HepG2 (cell line): ENCODE measurements around the gene ING5. TPM values are rescaled to one million over a fixed set of nuclear protein-coding genes. Genes with fewer than 3 reads are reported as not detected.

ENCODE experiments used
- DPF2 ChIP-seq: sonication (generic); formaldehyde crosslinking; IDR thresholded peaks from 2 replicates; pipeline ENCODE4 v1.4.0; 2020; ENCODE audit warnings: mild to moderate bottlenecking, low read depth, missing genetic modification reagents, borderline replicate concordance
- HINFP ChIP-seq: sonication (generic); formaldehyde crosslinking; IDR thresholded peaks from 2 replicates; pipeline ENCODE4 v1.4.0; 2020; ENCODE audit warnings: low read depth, mild to moderate bottlenecking, missing genetic modification reagents
- NPAS2 ChIP-seq: sonication (generic); formaldehyde crosslinking; IDR thresholded peaks from 2 replicates; pipeline ENCODE4 v1.8.0; 2022; ENCODE audit warnings: mild to moderate bottlenecking, missing genetic modification reagents, borderline replicate concordance
- POGK ChIP-seq: sonication (generic); formaldehyde crosslinking; conservative IDR thresholded peaks from 2 replicates; pipeline ENCODE4 v1.8.0; 2022; ENCODE audit warnings: mild to moderate bottlenecking, moderate library complexity, missing genetic modification reagents
- SKIL ChIP-seq: sonication (generic); formaldehyde crosslinking; IDR thresholded peaks from 2 replicates; pipeline ENCODE4 v1.8.0; 2022; ENCODE audit warnings: missing genetic modification reagents, mild to moderate bottlenecking, moderate library complexity, borderline replicate concordance
- SNAPC2 ChIP-seq: sonication (generic); formaldehyde crosslinking; IDR thresholded peaks from 2 replicates; pipeline ENCODE4 v1.8.1; 2022; ENCODE audit warnings: mild to moderate bottlenecking, missing genetic modification reagents
- TARDBP ChIP-seq: sonication (generic); formaldehyde crosslinking; IDR thresholded peaks from 2 replicates; pipeline ENCODE4 v1.8.0; 2022; ENCODE audit warnings: mild to moderate bottlenecking, missing genetic modification reagents
- ZNF331 ChIP-seq: sonication (generic); formaldehyde crosslinking; IDR thresholded peaks from 2 replicates; pipeline ENCODE4 v1.4.0; 2020; ENCODE audit warnings: missing genetic modification reagents
- ZNF407 ChIP-seq: sonication (generic); formaldehyde crosslinking; IDR thresholded peaks from one replicate; pipeline ENCODE4 v1.5.1; 2020; ENCODE audit warnings: mild to moderate bottlenecking, missing genetic modification reagents; ENCODE audit errors: not compliant biosample characterization
- ZNF414 ChIP-seq: sonication (generic); formaldehyde crosslinking; IDR thresholded peaks from 2 replicates; pipeline ENCODE4 v1.5.0; 2020; ENCODE audit warnings: missing genetic modification reagents
- ZNF547 ChIP-seq: sonication (generic); formaldehyde crosslinking; IDR thresholded peaks from 2 replicates; pipeline ENCODE4 v1.5.1; 2020; ENCODE audit warnings: mild to moderate bottlenecking, missing genetic modification reagents
- ZNF589 ChIP-seq: sonication (generic); formaldehyde crosslinking; conservative IDR thresholded peaks from 2 replicates; pipeline ENCODE4 v1.8.0; 2022; ENCODE audit warnings: mild to moderate bottlenecking, moderate library complexity, missing genetic modification reagents
- ZNF605 ChIP-seq: sonication (generic); formaldehyde crosslinking; IDR thresholded peaks from 2 replicates; pipeline ENCODE4 v1.8.0; 2022; ENCODE audit warnings: mild to moderate bottlenecking, missing genetic modification reagents
- ZNF75D ChIP-seq: sonication (generic); formaldehyde crosslinking; IDR thresholded peaks from 2 replicates; pipeline ENCODE4 v1.8.1; 2023; ENCODE audit warnings: missing genetic modification reagents, mild to moderate bottlenecking, borderline replicate concordance
- polyA plus RNA-seq, 8 experiments: library from polyadenylated mRNA; depleted of rRNA in 3 of 8; stranded (reverse) in 7 of 8; unstranded in 1 of 8; fragments of >200 nt; fragmentation: Illumina TruSeq in 4 of 8; extraction: Trizol in 4 of 8; gene quantifications; 2 replicates each; pipeline versions ENCODE4 v1.2.1 to v1.2.3, GENCODE V29; 2011 to 2016; ENCODE audit warnings: low read depth in 4 of 8, missing spikeins in 1 of 8, mixed read lengths in 1 of 8; ENCODE audit not compliant: insufficient read depth in 1 of 8
- total RNA-seq, 5 experiments: library from RNA; depleted of rRNA; stranded (reverse); fragments of >200 nt; fragmentation: Illumina TruSeq; extraction: Trizol; gene quantifications; 2 replicates each; pipeline ENCODE4 v1.2.3, GENCODE V29; 2016; ENCODE audit warnings: low read depth in 1 of 5

Gene ING5
- total and polyA plus RNA-seq, 2 of the 13 experiments (the other 11 are each of a cell fraction or from before 2014, with no cell fraction given) = 61.9 to 71.9 TPM

GRCh38 chr2:241703032-241703604 lies 1.3 kb downstream of the ING5 start (continued):
- TF ChIP-seq ZNF414 = no peak
- no peak for TF ChIP-seq POGK (CRISPR knock-in tag)
- TF ChIP-seq TARDBP (CRISPR knock-in tag) = no peak
- TF ChIP-seq ZNF589 (CRISPR knock-in tag) = no peak
- peak; percentile 75; the same call in 1 of the 2 replicates for TF ChIP-seq ZNF547 (CRISPR knock-in tag)
- no peak for TF ChIP-seq NPAS2 (CRISPR knock-in tag)
- TF ChIP-seq ZNF331 (CRISPR knock-in tag) = no peak
- TF ChIP-seq SKIL (CRISPR knock-in tag) = no peak
- no peak for TF ChIP-seq ZNF75D (CRISPR knock-in tag)
- TF ChIP-seq ZNF407 (CRISPR knock-in tag) = peak; percentile 76
- TF ChIP-seq DPF2 = no peak
- TF ChIP-seq ZNF605 (CRISPR knock-in tag) = no peak; the same call in 1 of the 2 replicates
- peak; percentile 12; the same call in 1 of the 2 replicates for TF ChIP-seq SNAPC2 (CRISPR knock-in tag)
- TF ChIP-seq HINFP (CRISPR knock-in tag) = no peak
